K562 (cell line): ENCODE results near the gene MAML3.

Source experiments
- CTCF ChIP-seq, 3 experiments: IDR thresholded peaks in 2 of 3; conservative IDR thresholded peaks in 1 of 3; 2 replicates each; pipeline ENCODE4 v1.5.1; 2011 to 2012; ENCODE audit warnings: low read length in 3 of 3, mild to moderate bottlenecking in 3 of 3, control low read depth in 2 of 3, improper control_type of control experiment in 1 of 3, inconsistent platforms in 1 of 3, low read depth in 1 of 3, mixed read lengths in 1 of 3, moderate library complexity in 1 of 3; ENCODE audit not compliant: insufficient read depth in 2 of 3
- ZBTB49 ChIP-seq: sonication (generic); formaldehyde crosslinking; IDR thresholded peaks from 2 replicates; pipeline ENCODE4 v1.8.0; 2022; ENCODE audit warnings: missing genetic modification reagents, mild to moderate bottlenecking, borderline replicate concordance

GRCh38 chr4:139973616-139974015 is 180.4 kb downstream of the MAML3 start:
- TF ChIP-seq ZBTB49 (CRISPR knock-in tag) (no peak), CTCF (IDR thresholded peaks at IDR 0.05 in 2 of 3, conservative IDR thresholded peaks at IDR 0.05 in 1 of 3; ENCODE audit: insufficient read depth in 2 of 3, low read depth in 1 of 3, low read length in 3 of 3) (no peak)
